H1 (cell line): ENCODE measurements around the gene LPAR6. TPM values are rescaled to one million over a fixed set of nuclear protein-coding genes. Genes with fewer than 3 reads are reported as not detected.

Experiments
- E2F6 ChIP-seq: IDR thresholded peaks from 2 replicates; pipeline ENCODE4 v1.6.1; 2012; ENCODE audit warnings: inconsistent platforms
- polyA plus RNA-seq, 7 experiments: library from polyadenylated mRNA; depleted of rRNA in 3 of 7; stranded (reverse) in 5 of 7; unstranded in 2 of 7; fragments of >200 nt in 5 of 7; fragments of 200-250 nt in 2 of 7; gene quantifications; 1 replicate in 5 of 7; 2 replicates in 1 of 7; 4 replicates in 1 of 7; pipeline versions ENCODE4 v1.2.1 to v1.2.3, GENCODE V29; 2011 to 2013; ENCODE audit warnings: missing spikeins in 2 of 7, mixed read lengths in 2 of 7
- total RNA-seq: library from RNA; stranded (reverse); fragmentation: NEBNext Ultra II Directional; extraction: Animal tissue kit (Norgen Biotek cat#: 25700); gene quantifications from 2 replicates; pipeline ENCODE4 v1.2.1, GENCODE V29; 2021

The LPAR6 gene
- total and polyA plus RNA-seq, 2 of the 8 experiments (the other 6 are each of a cell fraction or from before 2014, with no cell fraction given): 0.50 to 0.97 TPM

- TF ChIP-seq E2F6: no peak
Observed at GRCh38 chr13:48457578-48458242, 44.8 kb upstream of the LPAR6 start (continued).
